ENCODE results near the gene ZFYVE26. TPM values are rescaled to one million over a fixed set of nuclear protein-coding genes. Genes with fewer than 3 reads are reported as not detected.

Gene ZFYVE26
- total RNA-seq, 2 donors from 2014 or later, result 19.1 to 19.2 TPM

DNA sequence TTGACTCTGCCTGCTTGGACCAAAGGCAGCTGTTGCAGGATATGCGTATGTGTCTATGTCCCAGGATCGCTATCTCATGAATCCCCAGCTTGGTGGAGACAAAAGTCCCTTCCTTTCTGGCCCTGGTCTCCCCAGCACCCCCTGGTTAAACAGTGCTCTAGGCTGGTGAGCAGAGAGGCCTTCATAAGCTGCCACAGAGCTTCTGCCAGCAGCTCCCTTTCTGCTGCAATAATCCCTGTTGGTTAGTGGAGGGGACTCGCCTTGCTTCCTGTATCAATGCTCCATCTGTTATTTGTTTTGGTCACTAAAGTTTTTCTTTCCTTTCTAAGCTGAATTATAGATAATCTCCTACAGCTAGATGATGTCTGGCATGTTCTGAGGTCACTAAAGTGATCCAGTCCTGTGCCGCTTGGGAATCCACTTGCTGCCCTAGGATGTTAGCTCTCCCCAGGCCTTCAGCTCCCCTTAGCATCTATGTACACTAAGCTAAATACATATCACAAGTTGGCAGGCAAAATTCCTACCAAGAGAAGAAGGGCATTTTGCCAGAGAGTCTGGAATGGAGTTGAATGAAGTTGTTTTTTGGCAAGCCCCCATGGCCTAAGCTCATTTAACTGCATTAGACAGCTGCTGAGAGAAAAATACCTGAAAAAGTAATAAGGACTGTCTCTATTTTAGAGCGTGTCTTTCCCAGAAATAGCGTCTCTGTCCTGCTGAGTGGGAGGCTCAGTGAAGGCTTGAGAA, 66.9 kb downstream of the ZFYVE26 start:
- peaks cover 6% of the 10 kb centered on the region for H3K36me3 ChIP-seq
- DNase-seq, result no peak
- no peak overlapping the region for H3K4me3 ChIP-seq
- H3K27me3 ChIP-seq, result no peaks in the 10 kb centered on the region
- no peaks in the 10 kb centered on the region for H3K4me1 ChIP-seq
- TF ChIP-seq CTCF (IDR thresholded peaks at IDR 0.05), result no peak
- no peak overlapping the region for H3K27ac ChIP-seq
- no peaks in the 10 kb centered on the region for H3K9me3 ChIP-seq
- H3K9ac ChIP-seq (ENCODE audit: low read depth in 2 of 2, low read length in 2 of 2), result no peak overlapping the region
- intact Hi-C loops (cut with DNase I), result no loop called here

- Histone ChIP-seq H3K9ac (ENCODE audit: low read depth in 2 of 2, low read length in 2 of 2) (no peak overlapping the region), H3K9me3 (no peaks in the 10 kb centered on the region), H3K27me3 (no peaks in the 10 kb centered on the region), H3K4me3 (no peak overlapping the region), H3K4me1 (no peaks in the 10 kb centered on the region), H3K27ac (no peak overlapping the region), H3K36me3 (peaks cover 6% of the 10 kb centered on the region)
- DNase-seq, result no peak
- no peak for TF ChIP-seq CTCF (IDR thresholded peaks at IDR 0.05)
- intact Hi-C loops (cut with DNase I), result no loop called here
These were observed 68.1 kb downstream of the ZFYVE26 start for GRCh38 chr14:67748312-67748711.

GRCh38 chr14:67746927-67747326, 69.5 kb downstream of the ZFYVE26 start:
- intact Hi-C loops (cut with DNase I), result no loop called here
- TF ChIP-seq CTCF (IDR thresholded peaks at IDR 0.05), result no peak
- Histone ChIP-seq H3K36me3 (no peaks in the 10 kb centered on the region), H3K9me3 (no peaks in the 10 kb centered on the region), H3K27ac (no peak overlapping the region), H3K27me3 (no peaks in the 10 kb centered on the region), H3K9ac (ENCODE audit: low read depth in 2 of 2, low read length in 2 of 2) (no peak overlapping the region), H3K4me1 (no peaks in the 10 kb centered on the region), H3K4me3 (no peak overlapping the region)
- no peak for DNase-seq

DNA sequence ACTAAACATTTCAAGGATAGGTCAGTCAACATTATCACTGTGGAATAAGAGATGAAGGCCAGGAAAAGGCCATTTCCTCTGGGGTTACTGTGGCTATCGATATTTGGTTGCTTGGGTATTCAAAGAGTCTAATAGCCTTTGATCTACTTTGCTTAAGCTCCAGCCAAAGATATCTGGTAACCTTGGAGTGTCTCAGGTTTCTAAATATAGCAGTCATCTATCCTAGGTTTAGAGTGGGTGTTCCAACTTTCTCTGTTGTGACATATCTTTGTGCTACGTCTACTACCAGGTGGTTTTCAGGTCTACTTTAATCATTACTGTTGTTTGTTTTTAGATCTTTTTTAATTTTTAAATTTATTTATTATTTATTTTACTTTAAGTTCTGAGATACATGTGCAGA, 72.3 kb downstream of the ZFYVE26 start:
- no peak overlapping the region for H3K9ac ChIP-seq (ENCODE audit: low read depth in 2 of 2, low read length in 2 of 2)
- no peaks in the 10 kb centered on the region for H3K36me3 ChIP-seq
- no peak for TF ChIP-seq CTCF (IDR thresholded peaks at IDR 0.05)
- no peak for DNase-seq
- no peaks in the 10 kb centered on the region for H3K27me3 ChIP-seq
- H3K27ac ChIP-seq, result no peak overlapping the region
- no peaks in the 10 kb centered on the region for H3K9me3 ChIP-seq
- no peaks in the 10 kb centered on the region for H3K4me1 ChIP-seq
- intact Hi-C loops (cut with DNase I), result no loop called here
- no peak overlapping the region for H3K4me3 ChIP-seq

DNA sequence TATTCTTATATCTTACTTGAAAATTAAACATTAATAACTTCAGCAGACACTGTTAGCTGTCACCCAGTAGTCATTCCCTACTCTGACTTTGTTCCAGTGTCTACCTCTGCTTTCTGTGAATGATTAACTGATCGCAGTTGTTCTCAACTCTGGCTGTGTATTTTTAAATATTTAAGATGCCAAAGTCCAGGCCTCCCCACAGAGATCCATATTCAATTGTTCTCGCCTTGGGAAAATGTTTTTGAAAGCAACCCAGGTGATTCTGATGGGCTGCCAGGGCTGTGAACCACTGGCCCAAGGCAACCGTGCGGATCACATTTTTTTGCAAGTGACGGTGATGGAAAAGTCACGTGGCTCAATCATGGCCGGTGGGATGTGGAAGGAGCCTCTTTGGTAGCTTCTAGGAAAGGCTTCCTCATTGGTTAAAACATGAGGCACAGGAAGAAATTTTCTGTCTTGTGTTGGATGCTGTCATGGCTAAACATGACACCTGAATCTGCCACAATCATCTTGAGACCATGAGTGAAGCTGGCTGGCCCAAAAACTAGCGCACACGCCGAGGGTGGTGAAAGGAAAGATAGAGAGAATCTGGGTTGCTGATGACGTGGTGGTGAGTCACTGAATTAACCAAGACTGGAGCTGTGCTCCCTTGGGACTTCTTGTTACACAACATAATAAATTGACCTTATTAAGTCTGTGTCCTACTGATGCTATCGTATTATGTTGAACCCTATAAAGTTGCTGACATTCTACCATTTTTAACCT, 77.5 kb downstream of the ZFYVE26 start:
- H3K9ac ChIP-seq (ENCODE audit: low read depth in 2 of 2, low read length in 2 of 2), result no peak overlapping the region
- intact Hi-C loops (cut with DNase I), result no loop called here
- DNase-seq, result peak; percentile 58
- no peaks in the 10 kb centered on the region for H3K27me3 ChIP-seq
- no peaks in the 10 kb centered on the region for H3K9me3 ChIP-seq
- no peaks in the 10 kb centered on the region for H3K4me1 ChIP-seq
- H3K36me3 ChIP-seq, result no peaks in the 10 kb centered on the region
- H3K27ac ChIP-seq, result peak overlapping the region; percentile 78
- no peak for TF ChIP-seq CTCF (IDR thresholded peaks at IDR 0.05)
- no peak overlapping the region for H3K4me3 ChIP-seq

Measured in colonic mucosa (tissue), 4 donors.